GM13977 (cell line): ENCODE results near the gene TTC33.
"Not testable (repeated sequence)": the region's sequence is repeated elsewhere in the genome, so short reads cannot be mapped to it uniquely, and the experiment has no call there.

ENCODE experiments used
- DNase-seq: peaks from one replicate; pipeline ENCODE4 v3.0.0; 2012; ENCODE audit warnings: low spot score
- in situ Hi-C: fragments of 300-500 bp; cut with MboI; formaldehyde crosslinking; loops from one replicate; pipeline ENCODE4 v1.12.0; 2022; ENCODE audit warnings: low sequenced_read_pairs, low pct_unique_long_range_greater_than_20kb, mixed read lengths, inconsistent platforms; ENCODE audit not compliant: unreplicated experiment
- TF ChIP-seq, protein P1 (sequence below): IDR thresholded peaks from 2 replicates; pipeline ENCODE4 v1.5.1; 2012; ENCODE audit warnings: mild to moderate bottlenecking, control low read depth; ENCODE audit not compliant: insufficient read depth; ENCODE audit errors: extremely low read depth, missing control alignments

Gene TTC33

DNA sequence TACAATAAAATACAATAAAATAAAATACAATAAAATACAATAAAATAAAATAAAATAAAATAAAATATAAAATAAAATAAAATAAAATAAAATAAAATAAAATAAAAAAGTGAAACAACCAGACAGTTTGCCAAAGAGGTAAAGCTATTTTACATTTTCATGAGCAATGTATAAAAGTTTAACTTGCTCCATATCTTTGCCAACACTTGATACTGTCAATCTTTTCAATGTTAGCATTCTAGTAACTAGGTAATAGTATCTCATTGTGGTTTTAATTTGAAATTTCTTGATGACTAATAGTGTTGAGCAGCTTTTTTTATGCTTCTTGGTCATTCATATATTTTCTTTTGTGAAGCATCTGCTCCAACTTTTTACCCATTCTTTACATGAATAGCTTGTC is 17.3 kb downstream of the TTC33 start:
- TF ChIP-seq, protein P1, sequence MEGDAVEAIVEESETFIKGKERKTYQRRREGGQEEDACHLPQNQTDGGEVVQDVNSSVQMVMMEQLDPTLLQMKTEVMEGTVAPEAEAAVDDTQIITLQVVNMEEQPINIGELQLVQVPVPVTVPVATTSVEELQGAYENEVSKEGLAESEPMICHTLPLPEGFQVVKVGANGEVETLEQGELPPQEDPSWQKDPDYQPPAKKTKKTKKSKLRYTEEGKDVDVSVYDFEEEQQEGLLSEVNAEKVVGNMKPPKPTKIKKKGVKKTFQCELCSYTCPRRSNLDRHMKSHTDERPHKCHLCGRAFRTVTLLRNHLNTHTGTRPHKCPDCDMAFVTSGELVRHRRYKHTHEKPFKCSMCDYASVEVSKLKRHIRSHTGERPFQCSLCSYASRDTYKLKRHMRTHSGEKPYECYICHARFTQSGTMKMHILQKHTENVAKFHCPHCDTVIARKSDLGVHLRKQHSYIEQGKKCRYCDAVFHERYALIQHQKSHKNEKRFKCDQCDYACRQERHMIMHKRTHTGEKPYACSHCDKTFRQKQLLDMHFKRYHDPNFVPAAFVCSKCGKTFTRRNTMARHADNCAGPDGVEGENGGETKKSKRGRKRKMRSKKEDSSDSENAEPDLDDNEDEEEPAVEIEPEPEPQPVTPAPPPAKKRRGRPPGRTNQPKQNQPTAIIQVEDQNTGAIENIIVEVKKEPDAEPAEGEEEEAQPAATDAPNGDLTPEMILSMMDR = no peak
- no peak for DNase-seq
- in situ Hi-C loops = loop anchor here (25.0 kb wide), 1 partner anchor 1151 kb away; no protein-coding TSS in a partner anchor

DNA sequence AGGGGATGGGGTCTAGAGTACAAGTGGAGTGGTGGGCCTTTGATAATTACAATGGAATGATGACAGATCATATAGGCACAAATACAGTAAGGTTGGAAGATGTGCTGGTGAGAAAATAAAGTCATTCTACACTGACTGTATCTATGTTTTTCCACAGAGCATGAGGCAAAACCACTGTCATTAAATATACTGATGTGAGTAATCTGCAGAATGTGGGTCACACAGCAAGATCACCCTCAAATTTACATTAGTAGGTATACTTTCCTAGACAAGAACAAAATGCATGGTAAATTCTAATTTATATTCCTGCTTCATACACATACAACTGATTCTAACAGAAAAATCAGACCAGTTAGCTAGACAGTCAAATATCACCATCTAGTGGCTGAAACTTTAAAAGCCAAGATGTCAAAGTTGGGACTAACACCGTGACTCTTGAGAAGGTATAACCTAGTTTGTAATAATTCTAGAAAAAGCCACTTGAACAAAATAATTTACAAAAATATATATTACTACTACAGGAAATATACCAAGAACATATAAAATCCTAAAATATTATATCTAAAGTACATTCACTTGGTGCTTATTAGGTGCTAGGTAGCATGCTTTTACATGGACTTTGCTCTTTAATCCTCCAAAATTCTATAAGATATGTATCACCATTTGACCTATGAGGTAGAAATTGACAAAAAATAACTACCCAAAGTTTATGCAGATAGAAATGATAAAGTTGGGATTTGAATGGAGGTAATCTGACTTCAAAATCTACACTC is 19.5 kb downstream of the TTC33 start:
- in situ Hi-C loops = loop anchor here (25.0 kb wide), 1 partner anchor 1149 kb away; no protein-coding TSS in a partner anchor
- peak; percentile 48 for DNase-seq
- TF ChIP-seq, protein P1 = peak; percentile 75

DNA sequence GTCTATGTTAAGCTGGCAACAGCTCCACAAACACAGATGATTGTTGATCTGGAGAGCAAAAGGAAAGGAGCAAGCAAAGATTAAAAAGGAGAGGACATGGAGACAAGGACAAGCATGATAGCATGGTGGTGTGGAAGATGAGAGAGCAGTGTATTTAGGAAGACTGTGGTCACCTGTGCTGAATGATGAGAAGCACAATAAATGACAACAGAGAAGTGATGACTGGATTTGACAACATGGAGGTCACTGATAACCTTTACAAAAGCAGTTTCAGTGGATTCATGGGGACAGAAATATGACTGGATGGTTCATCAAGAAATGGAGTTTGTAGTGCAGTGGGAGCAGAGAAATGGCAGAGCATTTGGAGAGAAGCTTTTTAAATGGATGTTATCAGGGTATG is 20.2 kb downstream of the TTC33 start:
- TF ChIP-seq, protein P1 = no peak
- in situ Hi-C loops = loop anchor here (25.0 kb wide), 1 partner anchor 1148 kb away; no protein-coding TSS in a partner anchor
- no peak for DNase-seq

DNA sequence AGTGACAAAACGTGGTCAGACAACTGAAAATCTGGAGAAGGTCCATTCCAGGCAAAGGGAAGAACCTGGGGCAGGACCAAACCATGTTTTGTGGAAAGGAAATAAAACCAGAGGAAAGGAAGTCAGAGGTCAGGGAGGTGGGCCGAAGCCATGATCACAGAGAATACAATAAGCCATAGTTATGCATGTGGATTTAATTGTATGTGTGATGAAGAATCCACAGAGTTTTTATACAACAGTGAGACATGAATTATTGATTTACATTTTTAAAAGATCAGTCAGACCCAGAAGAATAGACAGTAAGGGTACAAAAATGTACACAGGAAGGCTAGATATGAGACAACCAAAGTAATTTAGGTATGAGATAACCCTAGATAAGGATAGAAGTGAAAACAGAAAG is 20.8 kb downstream of the TTC33 start:
- TF ChIP-seq, protein P1 = no peak
- in situ Hi-C loops = loop anchor here (25.0 kb wide), 1 partner anchor 1148 kb away; no protein-coding TSS in a partner anchor
- no peak for DNase-seq

DNA sequence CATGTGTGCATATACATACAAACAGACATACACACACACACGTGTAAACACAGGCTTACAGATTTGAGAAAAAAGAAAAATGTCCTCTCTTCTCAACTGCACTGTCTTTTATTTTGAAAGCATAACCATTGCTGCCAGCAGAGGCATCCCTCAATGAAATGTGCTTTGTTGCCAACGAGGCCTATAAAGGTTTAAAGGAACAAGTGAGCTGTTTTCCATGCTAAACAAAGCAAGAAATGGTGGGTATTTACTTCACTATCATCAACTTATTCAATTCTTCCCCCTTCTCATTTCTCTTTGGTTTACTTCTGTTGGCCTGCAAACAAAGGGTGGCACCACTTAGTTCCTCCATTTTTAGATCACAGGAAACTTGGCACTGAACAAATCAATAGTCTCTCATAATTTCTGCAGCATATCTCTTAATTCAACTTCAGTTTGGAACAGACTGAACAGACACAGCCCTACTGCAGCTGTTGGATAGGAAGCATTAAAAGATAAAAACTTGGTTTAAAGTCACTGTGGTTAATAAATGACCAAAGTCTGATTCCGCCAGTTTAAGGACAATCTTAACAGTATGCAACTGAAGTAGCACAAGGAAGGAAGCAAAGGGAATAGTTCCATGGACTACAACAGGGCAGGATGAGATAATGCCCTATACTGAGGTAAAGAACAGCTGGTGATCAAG is 21.7 kb downstream of the TTC33 start:
- in situ Hi-C loops = loop anchor here (25.0 kb wide), 1 partner anchor 1147 kb away; no protein-coding TSS in a partner anchor
- DNase-seq = no peak
- TF ChIP-seq, protein P1 = no peak

DNA sequence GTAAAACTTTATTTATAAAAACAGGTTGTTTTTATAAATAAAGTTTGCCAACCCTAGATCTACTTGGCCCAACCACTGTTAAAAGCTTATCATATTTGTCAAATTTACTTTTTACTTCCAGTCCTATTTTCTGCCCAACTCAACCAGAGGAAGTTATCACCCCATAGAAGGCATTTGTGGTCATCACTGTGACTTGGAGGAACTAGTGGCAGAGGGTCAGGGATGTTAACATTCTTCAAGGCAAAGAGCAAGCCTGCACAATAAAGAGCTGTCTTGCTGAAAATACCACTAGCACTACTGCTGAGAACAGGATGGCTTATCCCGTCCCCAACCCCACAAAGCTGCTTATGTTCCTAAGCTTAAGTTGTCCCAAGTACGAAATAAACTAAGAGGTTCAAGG is 22.3 kb downstream of the TTC33 start:
- in situ Hi-C loops = loop anchor here (25.0 kb wide), 1 partner anchor 1146 kb away; no protein-coding TSS in a partner anchor
- DNase-seq = no peak
- TF ChIP-seq, protein P1 = no peak

DNA sequence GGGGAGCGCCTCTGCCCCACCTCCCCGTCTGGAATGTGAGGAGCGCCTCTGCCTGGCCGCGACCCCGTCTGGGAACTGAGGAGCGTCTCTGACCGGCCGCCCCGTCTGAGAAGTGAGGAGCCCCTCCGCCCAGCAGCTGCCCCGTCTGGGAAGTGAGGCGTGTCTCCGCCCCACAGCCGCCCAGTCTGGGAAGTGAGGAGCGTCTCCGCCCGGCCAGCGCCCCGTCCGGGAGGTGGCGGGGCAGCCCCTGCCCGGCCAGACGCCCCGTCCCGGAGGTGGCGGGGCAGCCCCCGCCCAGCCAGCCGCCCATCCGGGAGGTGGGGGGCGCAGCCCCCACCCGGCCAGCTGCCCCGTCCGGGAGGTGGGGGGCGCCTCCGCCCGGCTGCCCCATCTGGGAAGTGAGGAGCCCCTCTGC is 33.3 kb downstream of the TTC33 start:
- DNase-seq, in situ Hi-C loops: not testable (repeated sequence)
